B cell (primary cell): ENCODE results near the gene ARMC6. TPM values are rescaled to one million over a fixed set of nuclear protein-coding genes. Genes with fewer than 3 reads are reported as not detected.

Experiments
- ATAC-seq: fragments of 200-7000 bp; cut with Tn5 transposase; one replicate; pipeline ENCODE4 v1.10.0; 2021; ENCODE audit warnings: low read depth, mild to moderate bottlenecking, moderate number of reproducible peaks, moderate library complexity
- CTCF ChIA-PET: fragments of 350-600 bp; sonication (Branson Sonifier 250); formaldehyde crosslinking; loops from one replicate; lab custom pipeline; 2021; ENCODE audit warnings: antibody characterized with exemption, inconsistent platforms; lab: Charles Lee
- POLR2A ChIA-PET: fragments of 350-600 bp; sonication (Branson Sonifier 250); formaldehyde crosslinking; loops from one replicate; lab custom pipeline; 2021; ENCODE audit warnings: antibody characterized with exemption; lab: Charles Lee
- DNase-seq: peaks from one replicate; pipeline ENCODE4 v3.0.0; 2013
- H2AFZ ChIP-seq: 2 replicates; pipeline ENCODE4 v1.6.1; 2012; ENCODE audit warnings: mild to moderate bottlenecking, low read depth, low read length; ENCODE audit not compliant: insufficient read depth, poor library complexity, severe bottlenecking
- H3K27ac ChIP-seq, 2 donors: 1 replicate in 1 of 2; 2 replicates in 1 of 2; pipeline ENCODE4 v1.5.1; 2012 to 2013; ENCODE audit warnings: low read length in 2 of 2, mild to moderate bottlenecking in 2 of 2, moderate library complexity in 1 of 2
- H3K27me3 ChIP-seq, 4 experiments: fragments of 200-600 bp in 1 of 4; sonication (generic) in 1 of 4; replicated peaks in 1 of 4; 1 replicate in 2 of 4; 2 replicates in 2 of 4; pipeline versions ENCODE4 v1.6.1 to v1.7.0; 2013 to 2016; ENCODE audit warnings: low read length in 3 of 4, mild to moderate bottlenecking in 2 of 4, mixed read lengths in 1 of 4, moderate library complexity in 1 of 4; ENCODE audit not compliant: insufficient read depth in 4 of 4, control insufficient read depth in 3 of 4; ENCODE audit errors: control extremely low read depth in 1 of 4
- H3K36me3 ChIP-seq, 2 experiments: replicated peaks in 1 of 2; 1 replicate in 1 of 2; 2 replicates in 1 of 2; pipeline versions ENCODE4 v1.6.1 to v1.7.1; 2013; ENCODE audit warnings: low read length in 1 of 2; ENCODE audit not compliant: insufficient read depth in 2 of 2, control insufficient read depth in 1 of 2; ENCODE audit errors: control extremely low read depth in 1 of 2, extremely low read depth in 1 of 2
- H3K4me1 ChIP-seq, 2 donors: fragments of 200-600 bp in 1 of 2; sonication (generic) in 1 of 2; 1 replicate in 1 of 2; 2 replicates in 1 of 2; pipeline versions ENCODE4 v1.5.1 to v1.6.1; 2013 to 2017; ENCODE audit warnings: low read length in 2 of 2; ENCODE audit not compliant: control insufficient read depth in 2 of 2, insufficient read depth in 2 of 2
- H3K4me2 ChIP-seq: replicated peaks from 2 replicates; pipeline ENCODE3; 2012; ENCODE audit warnings: mild to moderate bottlenecking, low read depth, low read length; ENCODE audit not compliant: poor library complexity, severe bottlenecking
- H3K4me3 ChIP-seq, 5 experiments: fragments of 200-600 bp in 1 of 5; sonication (generic) in 1 of 5; 1 replicate in 3 of 5; 2 replicates in 2 of 5; pipeline versions ENCODE4 v1.5.1 to v1.7.0; 2011 to 2016; ENCODE audit warnings: low read length in 4 of 5, mild to moderate bottlenecking in 4 of 5, low read depth in 2 of 5, control low read depth in 1 of 5, moderate library complexity in 1 of 5; ENCODE audit not compliant: insufficient read depth in 1 of 5; ENCODE audit errors: control extremely low read depth in 1 of 5, extremely low read depth in 1 of 5
- H3K79me2 ChIP-seq: fragments of 200-600 bp; sonication (generic); one replicate; pipeline ENCODE4 v1.6.0; 2016; ENCODE audit warnings: low read length; ENCODE audit not compliant: control insufficient read depth, insufficient read depth
- H3K9ac ChIP-seq: fragments of 200-600 bp; sonication (generic); 2 replicates; pipeline ENCODE4 v1.6.1; 2017; ENCODE audit warnings: mild to moderate bottlenecking, low read length, moderate library complexity
- H3K9me3 ChIP-seq, 3 donors: one replicate each; pipeline versions ENCODE4 v1.6.1 to v1.7.1; 2013; ENCODE audit warnings: low read length in 2 of 3; ENCODE audit not compliant: control insufficient read depth in 2 of 3, insufficient read depth in 1 of 3; ENCODE audit errors: control extremely low read depth in 1 of 3
- H4K20me1 ChIP-seq: 2 replicates; pipeline ENCODE4 v1.6.0; 2012; ENCODE audit warnings: mild to moderate bottlenecking, low read length; ENCODE audit not compliant: insufficient read depth, control insufficient read depth, poor library complexity, severe bottlenecking
- H3K27ac Mint-ChIP-seq: one replicate; pipeline ENCODE4 v1.8.0; 2021; ENCODE audit warnings: mixed read lengths
- H3K27me3 Mint-ChIP-seq: one replicate; pipeline ENCODE4 v1.8.0; 2021; ENCODE audit warnings: mixed read lengths
- H3K4me1 Mint-ChIP-seq: one replicate; pipeline ENCODE4 v1.8.0; 2021; ENCODE audit warnings: mixed read lengths
- H3K4me3 Mint-ChIP-seq: one replicate; pipeline ENCODE4 v1.8.0; 2021; ENCODE audit warnings: mixed read lengths
- H3K9me3 Mint-ChIP-seq: one replicate; pipeline ENCODE4 v1.8.0; 2022; ENCODE audit warnings: mixed read lengths; ENCODE audit not compliant: insufficient read depth
- CTCF ChIP-seq: fragments of 200-600 bp; IDR thresholded peaks from one replicate; pipeline ENCODE4 v1.8.0; 2022; ENCODE audit warnings: antibody characterized with exemption, mild to moderate bottlenecking
- EZH2 ChIP-seq: IDR thresholded peaks from 2 replicates; pipeline ENCODE4 v1.6.1; 2012; ENCODE audit warnings: borderline replicate concordance, low read depth, mild to moderate bottlenecking, moderate library complexity, low read length; ENCODE audit not compliant: insufficient read depth, poor library complexity, severe bottlenecking
- WGBS: methylation state at CpG from one replicate; pipeline ENCODE4 v1.1.5; 2013; ENCODE audit warnings: missing lambda C conversion rate; ENCODE audit not compliant: insufficient coverage; 5-methylcytosine and 5-hydroxymethylcytosine counted together
- intact Hi-C: fragments of 100-400 bp; cut with micrococcal nuclease; formaldehyde crosslinking; loops from one replicate; pipeline ENCODE4 v1.10.0; 2022
- polyA plus RNA-seq: library from polyadenylated mRNA; depleted of rRNA; stranded (reverse); fragments of >200 nt; gene quantifications from 2 replicates; pipeline ENCODE4 v1.2.3, GENCODE V29; 2012
- total RNA-seq, 2 donors: library from RNA; stranded (reverse); fragments of 120-200 nt in 1 of 2; gene quantifications; 1 replicate in 1 of 2; 2 replicates in 1 of 2; pipeline versions ENCODE4 v1.2.3 to v1.2.4, GENCODE V29; 2013 to 2022

The ARMC6 gene
- total and polyA plus RNA-seq, 2 donors (not counting 1 experiment from before 2014, with no cell fraction given), result 15.2 to 27.6 TPM

GRCh38 chr19:18995804-18996241 lies 37.6 kb upstream of the ARMC6 start:
- intact Hi-C loops, result no loop called here
- H3K27ac Mint-ChIP-seq, result no peak overlapping the region
- Histone ChIP-seq H3K27me3 (no peaks in the 10 kb centered on the region), H2AFZ (no peak overlapping the region), H3K9me3 (no peaks in the 10 kb centered on the region), H3K9ac (no peak overlapping the region), H3K36me3 (peaks cover 0 to 48% of the 10 kb centered on the region in 2 experiments), H3K27ac (no peak overlapping the region), H3K4me3 (no peak overlapping the region), H4K20me1 (no peaks in the 10 kb centered on the region), H3K4me2 (no peak overlapping the region), H3K79me2 (no peaks in the 10 kb centered on the region), H3K4me1 (no peaks in the 10 kb centered on the region)
- no peak overlapping the region for H3K4me3 Mint-ChIP-seq
- no peaks in the 10 kb centered on the region for H3K9me3 Mint-ChIP-seq
- ATAC-seq, result peak; percentile 43
- ChIA-PET CTCF (no interaction called here), POLR2A (no interaction called here)
- H3K4me1 Mint-ChIP-seq, result no peaks in the 10 kb centered on the region
- 91% methylated on average over 5 of the region's 5 CpGs for WGBS
- TF ChIP-seq EZH2, result no peak
- no peak for TF ChIP-seq CTCF
- H3K27me3 Mint-ChIP-seq, result no peaks in the 10 kb centered on the region
- DNase-seq, result peak; percentile 29

- Mint-ChIP-seq H3K4me3 (no peak overlapping the region), H3K4me1 (no peaks in the 10 kb centered on the region), H3K27me3 (no peaks in the 10 kb centered on the region), H3K27ac (no peak overlapping the region), H3K9me3 (no peaks in the 10 kb centered on the region)
- Histone ChIP-seq H3K79me2 (no peaks in the 10 kb centered on the region), H3K4me1 (no peaks in the 10 kb centered on the region), H2AFZ (no peak overlapping the region), H4K20me1 (no peaks in the 10 kb centered on the region), H3K27me3 (no peaks in the 10 kb centered on the region), H3K36me3 (peaks cover 0 to 49% of the 10 kb centered on the region in 2 experiments), H3K9ac (no peak overlapping the region), H3K4me3 (no peak overlapping the region), H3K9me3 (no peaks in the 10 kb centered on the region), H3K27ac (no peak overlapping the region), H3K4me2 (no peak overlapping the region)
- ATAC-seq (no peak), DNase-seq (no peak)
- TF ChIP-seq CTCF (no peak), EZH2 (no peak)
- ChIA-PET CTCF (no interaction called here), POLR2A (no interaction called here)
- WGBS, result 100% methylated on average over 5 of the region's 10 CpGs
- intact Hi-C loops, result no loop called here
Observed at GRCh38 chr19:18996351-18996750, 37.1 kb upstream of the ARMC6 start.
